Tongue (tissue), 2 donors: ENCODE measurements around the gene ABHD16A. TPM values are rescaled to one million over a fixed set of nuclear protein-coding genes. Genes with fewer than 3 reads are reported as not detected.

Source experiments
- DNase-seq: peaks from one replicate; pipeline ENCODE4 v3.0.0-alpha.2; 2015
- total RNA-seq: library from RNA; depleted of rRNA; stranded (reverse); fragments of >200 nt; gene quantifications from one replicate; pipeline ENCODE4 v1.2.3, GENCODE V29; 2014

The ABHD16A gene
- total RNA-seq, 1 donor from 2014 or later, result 46.2 TPM

GRCh38 chr6:31662124-31662723, 40.9 kb downstream of the ABHD16A start:
- DNase-seq, result no peak

- DNase-seq, result no peak
These were observed 41.6 kb downstream of the ABHD16A start for GRCh38 chr6:31661262-31662123.

- peak; percentile 94 for DNase-seq
These were observed 42.5 kb downstream of the ABHD16A start, which contains the start of gene C6orf47 for GRCh38 chr6:31660381-31661261. C6orf47 (minus strand) TSS chr6:31660778; CDS start chr6:31659947, 831 bp downstream.

DNA sequence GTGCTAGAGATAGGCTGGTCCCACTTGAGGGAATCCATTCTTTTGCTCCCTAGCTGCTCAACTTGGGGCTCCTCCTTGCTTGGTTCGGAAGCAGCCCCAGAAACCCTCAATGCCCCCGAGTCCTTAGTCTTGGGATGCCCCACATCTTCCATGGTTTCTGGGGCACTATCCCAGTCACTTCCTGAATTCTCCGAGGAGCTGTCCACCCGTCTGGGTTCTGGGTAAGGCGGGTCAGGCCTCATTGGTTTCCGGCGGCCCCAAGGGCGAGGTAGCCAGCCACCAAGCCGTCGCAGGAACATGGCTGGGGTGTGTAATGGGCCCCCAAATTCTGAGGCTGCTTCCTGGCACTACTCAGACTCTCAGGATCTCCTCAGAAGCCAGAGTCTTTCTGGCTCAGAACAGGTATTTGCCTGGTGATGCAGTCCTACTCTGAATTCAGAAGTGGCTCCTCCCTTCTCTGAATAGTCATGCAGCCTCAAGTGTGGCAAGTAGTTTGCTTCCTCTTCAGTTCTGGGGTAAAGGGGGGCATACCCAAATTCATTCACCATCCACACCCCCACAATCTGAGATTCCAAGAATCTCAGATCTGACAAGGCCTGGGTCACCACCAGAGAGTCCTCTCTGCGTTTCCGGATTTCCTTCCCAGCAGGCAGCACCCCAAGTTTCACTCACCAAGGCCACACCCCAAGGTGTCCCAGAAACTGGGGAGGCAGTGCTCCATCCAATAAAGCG, 43.3 kb downstream of the ABHD16A start:
- DNase-seq, result no peak

DNA sequence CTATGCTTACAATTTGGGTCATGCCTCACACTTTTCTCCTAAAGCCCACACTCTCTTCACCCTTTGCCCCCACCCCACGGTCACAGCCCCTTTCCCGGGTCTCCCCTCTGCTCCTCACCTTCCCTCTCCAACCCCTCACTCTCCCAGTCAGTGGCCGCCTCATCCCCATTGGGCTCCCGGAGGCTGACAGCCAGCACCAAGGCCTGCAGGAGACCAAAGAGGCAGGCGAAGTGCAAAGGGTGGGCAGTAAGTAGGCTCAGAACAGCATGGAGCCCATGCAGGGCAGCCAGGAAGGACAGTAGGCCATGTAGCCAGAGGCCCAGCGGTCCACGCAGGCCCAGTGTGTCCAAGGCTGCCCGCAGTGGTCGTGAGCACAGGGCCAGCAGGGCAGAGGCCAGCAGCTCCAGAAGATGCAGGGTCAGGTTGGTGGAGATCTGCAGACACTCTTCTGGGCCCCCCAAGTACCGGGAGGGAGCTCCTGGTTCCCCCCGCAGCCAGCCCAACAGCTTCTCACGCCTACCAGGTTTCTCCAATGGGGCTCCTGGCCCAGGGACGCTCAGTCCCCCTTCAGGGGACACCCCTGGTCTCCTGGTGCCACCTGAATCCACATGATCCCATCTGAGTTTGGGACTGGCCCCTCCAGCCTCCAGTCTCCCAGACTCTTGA, 44.0 kb downstream of the ABHD16A start:
- no peak for DNase-seq

DNA sequence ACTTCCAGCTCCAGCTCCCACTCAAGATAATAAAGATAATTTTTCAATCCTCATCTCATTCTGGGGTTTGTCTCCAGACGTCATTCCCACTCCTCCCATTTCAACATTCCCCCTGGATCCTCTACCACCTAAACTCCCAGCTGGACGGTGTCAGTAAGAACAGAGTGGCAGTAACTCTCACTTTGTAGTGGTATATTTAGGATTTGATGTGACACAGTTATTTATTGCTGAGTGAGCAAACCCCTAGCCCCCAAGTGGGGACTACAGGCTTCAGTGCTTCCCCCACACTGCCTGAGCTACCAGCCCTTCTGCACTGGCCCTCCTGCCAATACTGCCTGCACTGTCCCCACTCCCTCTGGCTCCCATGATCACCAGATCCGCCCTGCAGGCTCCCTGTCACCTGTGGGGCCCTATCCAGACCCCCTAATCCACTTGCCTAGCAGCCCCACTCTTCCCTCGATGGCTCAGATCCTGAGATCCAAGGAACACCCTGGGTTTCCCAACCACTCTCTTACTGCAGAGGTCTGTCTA, 44.9 kb downstream of the ABHD16A start:
- DNase-seq, result no peak

DNA sequence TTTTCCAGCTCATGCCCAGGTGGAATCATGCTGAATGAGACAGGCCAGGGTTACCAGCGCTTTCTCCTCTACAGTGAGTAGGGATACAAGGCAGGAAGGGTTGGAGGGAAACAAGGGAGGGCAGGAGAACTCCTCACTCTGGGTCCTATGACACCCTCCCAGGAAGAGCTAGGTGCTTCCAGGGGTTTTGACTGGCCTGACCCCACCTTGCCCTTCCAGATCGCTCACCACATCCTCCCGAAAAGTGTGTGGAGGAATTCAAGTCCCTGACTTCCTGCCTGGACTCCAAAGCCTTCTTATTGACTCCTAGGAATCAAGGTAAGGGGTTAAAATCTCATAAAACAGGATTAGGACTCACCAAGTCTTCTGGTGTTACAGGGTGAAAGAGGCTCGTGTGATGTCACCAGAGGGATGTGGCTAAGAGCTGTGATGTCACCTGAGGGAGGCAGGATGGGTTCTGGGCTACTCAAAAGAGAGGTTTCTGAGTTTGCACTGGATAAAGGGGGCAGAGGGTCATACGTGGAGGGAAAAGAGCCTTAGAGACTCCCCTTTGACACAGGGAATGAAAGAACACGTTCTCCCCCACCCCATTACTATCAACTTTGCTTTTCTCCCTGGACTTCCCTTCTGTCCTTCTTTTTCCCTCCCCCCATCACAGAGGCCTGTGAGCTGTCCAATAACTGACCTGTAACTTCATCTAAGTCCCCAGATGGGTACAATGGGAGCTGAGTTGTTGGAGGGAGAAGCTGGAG, 45.5 kb downstream of the ABHD16A start:
- no peak for DNase-seq

DNA sequence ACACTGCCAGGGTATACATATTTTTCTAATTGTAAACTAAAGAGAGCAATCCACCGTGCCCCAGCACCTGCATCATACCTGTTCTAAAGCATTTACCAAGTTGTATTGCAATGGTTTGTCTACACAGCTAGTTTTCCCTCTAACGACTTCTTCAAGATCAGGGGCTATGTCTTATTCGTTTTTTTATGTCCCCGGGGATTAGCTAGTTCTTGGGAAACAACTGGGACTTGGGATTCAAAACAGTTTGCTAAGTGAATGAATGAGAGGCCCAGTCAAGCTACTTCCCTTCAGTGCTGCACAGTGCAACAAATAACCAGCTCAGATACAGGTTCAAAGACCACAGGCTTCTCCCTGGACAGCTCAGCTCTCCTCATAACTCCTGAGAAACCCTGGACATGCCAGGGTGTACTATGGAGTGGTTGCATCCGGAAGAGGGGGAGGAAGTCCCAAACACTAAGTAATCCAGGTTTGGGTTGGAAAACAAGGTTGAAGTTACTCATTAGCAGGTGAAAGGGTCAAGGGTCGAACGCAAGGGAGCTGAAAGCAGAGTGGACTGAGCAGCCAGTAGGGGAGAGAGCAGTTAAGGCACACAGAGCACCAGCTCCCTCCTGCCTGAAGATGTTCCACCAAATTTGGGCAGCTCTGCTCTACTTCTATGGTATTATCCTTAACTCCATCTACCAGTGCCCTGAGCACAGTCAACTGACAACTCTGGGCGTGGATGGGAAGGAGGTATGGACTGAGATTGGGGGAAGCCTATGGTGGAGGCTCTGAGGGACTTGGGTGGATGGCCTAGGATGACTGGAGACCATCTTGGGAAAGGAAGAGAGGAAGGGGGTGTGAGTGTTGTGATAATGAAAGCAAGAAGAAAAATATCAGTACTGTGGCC, 47.5 kb downstream of the ABHD16A start, which contains the start of gene APOM:
Gene APOM, plus strand, starts transcription at position 546 of the 889 bp plus-strand sequence. Its CDS starts 73 bp downstream, at position 619.
- no peak for DNase-seq

DNA sequence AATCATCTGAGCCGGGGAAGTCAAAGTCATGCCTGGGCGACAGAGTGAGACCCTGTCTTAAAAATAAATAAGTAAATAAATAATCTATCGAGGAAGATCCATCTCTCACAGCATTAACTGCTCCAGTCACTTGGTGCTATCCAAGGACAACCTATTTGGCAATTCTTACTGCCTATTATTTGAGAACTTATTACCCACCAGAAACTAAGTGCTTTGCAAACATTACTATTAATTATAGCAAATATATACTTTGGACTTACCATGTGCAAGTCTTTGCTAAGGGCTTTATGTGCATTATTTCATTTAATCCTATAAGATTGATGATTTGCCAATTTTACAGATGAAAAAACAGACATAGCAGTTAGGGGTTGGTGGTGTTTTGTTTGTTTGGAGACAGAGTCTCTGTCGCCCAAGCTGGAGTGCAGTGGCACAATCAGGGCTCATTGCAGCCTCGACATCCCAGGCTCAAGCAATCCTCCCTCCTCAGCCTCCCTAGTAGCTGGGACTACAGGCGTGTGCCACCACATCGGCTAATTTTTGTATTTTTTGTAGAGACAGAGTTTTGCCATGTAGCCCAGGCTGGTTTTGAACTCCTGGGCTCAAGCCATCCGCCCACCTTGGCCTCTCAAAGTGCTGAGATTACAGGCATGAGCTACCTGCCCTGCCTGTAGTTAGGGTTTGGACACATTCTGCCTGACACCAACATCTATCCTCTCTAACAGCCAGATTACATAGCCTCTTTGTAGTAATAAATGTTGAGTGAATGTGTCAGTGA, 48.4 kb downstream of the ABHD16A start:
- DNase-seq, result no peak

DNA sequence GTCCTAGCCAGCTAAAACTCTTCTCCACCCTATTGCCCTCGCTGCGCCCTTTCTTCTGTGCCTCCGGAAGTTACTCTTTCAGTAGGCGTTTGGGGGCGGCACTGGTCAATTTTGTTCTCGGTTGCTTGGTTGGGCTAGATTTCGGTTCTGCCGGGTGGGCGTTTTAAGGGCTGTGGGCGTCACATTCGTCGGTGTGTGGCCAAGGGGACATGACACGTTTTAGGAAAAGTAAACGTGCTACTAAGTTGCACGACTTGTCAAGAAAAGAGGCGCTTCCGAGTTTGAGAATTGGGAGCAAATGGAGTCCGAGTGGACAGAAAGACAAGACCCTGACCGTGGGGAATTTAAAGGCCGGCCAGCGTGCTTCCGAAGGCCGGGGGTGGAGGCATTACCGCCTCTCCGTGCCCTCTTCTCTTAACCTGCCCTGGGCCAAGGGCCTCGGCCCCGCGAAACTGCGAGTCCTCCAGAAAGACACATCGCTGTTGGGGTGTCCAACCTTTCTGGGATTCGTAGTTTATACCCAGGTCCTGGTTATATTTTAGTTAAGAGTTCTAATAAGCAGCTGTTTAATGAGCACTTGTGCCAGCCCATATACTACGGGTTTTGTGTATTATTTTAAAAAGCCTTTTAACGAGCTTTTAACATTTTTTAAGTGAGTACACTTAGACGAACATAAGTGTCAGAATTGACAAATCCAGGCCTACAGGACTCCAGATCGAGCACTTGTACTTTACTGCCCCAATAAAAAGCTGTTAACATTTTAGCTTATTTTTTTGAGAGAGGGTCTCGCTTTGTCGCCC, 50.0 kb downstream of the ABHD16A start:
- DNase-seq, result no peak

GRCh38 chr6:31651602-31652191, 51.4 kb downstream of the ABHD16A start:
- no peak for DNase-seq

- DNase-seq, result no peak
These were observed 57.8 kb downstream of the ABHD16A start for GRCh38 chr6:31645325-31645724.

GRCh38 chr6:31643818-31644454, 59.2 kb downstream of the ABHD16A start:
- DNase-seq, result no peak

- no peak for DNase-seq
These were observed 60.1 kb downstream of the ABHD16A start for GRCh38 chr6:31642798-31643570.

DNA sequence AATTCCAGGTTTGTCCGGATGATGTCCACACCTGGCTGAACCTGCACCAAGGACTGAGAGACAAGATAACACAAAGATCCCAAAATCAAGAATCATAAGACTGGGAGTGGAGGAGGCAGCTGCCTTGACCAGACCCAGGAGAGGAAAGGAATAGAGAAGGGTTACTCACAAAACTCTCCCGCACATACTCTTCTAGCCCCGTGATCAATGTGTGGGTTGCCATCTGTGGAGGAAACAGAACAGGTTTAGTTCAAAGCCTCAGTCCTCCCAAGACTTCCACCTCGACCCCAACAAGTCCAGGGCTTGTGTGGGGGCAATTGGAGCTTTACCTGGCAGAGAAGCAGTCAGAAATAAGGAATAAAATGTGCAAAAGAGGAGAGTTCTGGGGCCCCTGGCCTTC, 61.8 kb downstream of the ABHD16A start:
- no peak for DNase-seq

GRCh38 chr6:31640612-31641011, 62.5 kb downstream of the ABHD16A start:
- DNase-seq, result no peak
